K562 (cell line): ENCODE results near the gene TTBK1. TPM values are rescaled to one million over a fixed set of nuclear protein-coding genes. Genes with fewer than 3 reads are reported as not detected.

Source experiments
- ATAC-seq: fragments of 200-7000 bp; cut with Tn5 transposase; 3 replicates; pipeline ENCODE4 v1.9.1; 2020; ENCODE audit warnings: moderate library complexity
- BruUV-seq: library from RNA; stranded (reverse); fragments of 400-500 nt; replicated peaks from 2 replicates; lab custom pipeline; 2021; lab: Mats Ljungman, UMichigan
- CTCF ChIA-PET: fragments of 300-600 bp; formaldehyde crosslinking; extraction: SDS; loops from one replicate; lab custom pipeline; 2021; ENCODE audit warnings: low intra/inter-chr PET ratio; lab: Yijun Ruan, JAX
- POLR2A ChIA-PET: fragments of 300-600, 350-650 bp; sonication (Branson Sonifier 250); formaldehyde crosslinking; extraction: SDS; loops from one replicate; lab custom pipeline; 2021; ENCODE audit warnings: antibody characterized with exemption, inconsistent platforms; lab: Yijun Ruan, JAX
- DNase-seq, 4 experiments: peaks; one replicate each; pipeline versions ENCODE4 v3.0.0 to v3.0.0-alpha.2; 2011 to 2018; ENCODE audit warnings: low spot score in 3 of 4, mixed read lengths in 3 of 4; ENCODE audit errors: extremely low read depth in 1 of 4
- FAIRE-seq: peaks from 2 replicates; lab custom pipeline; 2011; peaks lifted over from hg19 to GRCh38; lab: Jason Lieb, UNC
- H2AFZ ChIP-seq: 2 replicates; pipeline ENCODE4 v1.6.0; 2011; ENCODE audit warnings: low read depth, low read length, control low read depth, inconsistent platforms
- H3K27ac ChIP-seq: fragments of 200-600 bp; 3 replicates; pipeline ENCODE4 v1.8.0; 2011; ENCODE audit warnings: low read depth, mild to moderate bottlenecking, control low read depth, inconsistent platforms, low read length, moderate library complexity, mixed read lengths; ENCODE audit errors: extremely low read depth
- H3K27me3 ChIP-seq, 2 experiments: fragments of 300-600 bp in 1 of 2; 2 replicates in 1 of 2; 3 replicates in 1 of 2; pipeline versions ENCODE4 v1.6.0 to v1.8.0; 2011; ENCODE audit warnings: inconsistent platforms in 2 of 2, low read length in 2 of 2, mild to moderate bottlenecking in 1 of 2, mixed read lengths in 1 of 2, moderate library complexity in 1 of 2; ENCODE audit not compliant: control insufficient read depth in 2 of 2, insufficient read depth in 2 of 2
- H3K36me3 ChIP-seq: fragments of 300-600 bp; 3 replicates; pipeline ENCODE4 v1.8.0; 2011; ENCODE audit warnings: mild to moderate bottlenecking, low read length, inconsistent platforms; ENCODE audit not compliant: control insufficient read depth, insufficient read depth
- H3K4me1 ChIP-seq, 2 experiments: fragments of 200-600 bp in 1 of 2; replicated peaks in 1 of 2; 2 replicates in 1 of 2; 3 replicates in 1 of 2; pipeline versions ENCODE4 v1.5.1 to v1.8.0; 2011; ENCODE audit warnings: inconsistent platforms in 2 of 2, low read length in 2 of 2, mild to moderate bottlenecking in 1 of 2, mixed read lengths in 1 of 2, moderate library complexity in 1 of 2; ENCODE audit not compliant: control insufficient read depth in 2 of 2, insufficient read depth in 2 of 2
- H3K4me2 ChIP-seq: 2 replicates; pipeline ENCODE4 v1.6.1; 2011; ENCODE audit warnings: low read length, control low read depth, inconsistent platforms, mixed read lengths; ENCODE audit not compliant: insufficient read depth
- H3K4me3 ChIP-seq: fragments of 200-600 bp; sonication (generic), shearing (Covaris generic); 2 replicates; pipeline ENCODE4 v1.5.1; 2016; ENCODE audit warnings: control low read depth, inconsistent platforms
- H3K79me2 ChIP-seq: fragments of 200-600 bp; 3 replicates; pipeline ENCODE4 v1.8.0; 2011; ENCODE audit warnings: low read length, inconsistent platforms; ENCODE audit not compliant: control insufficient read depth, insufficient read depth
- H3K9ac ChIP-seq, 2 experiments: 2 replicates each; pipeline versions ENCODE4 v1.6.0 to v1.6.1; 2011; ENCODE audit warnings: low read depth in 2 of 2, low read length in 2 of 2, control low read depth in 1 of 2, inconsistent platforms in 1 of 2, mild to moderate bottlenecking in 1 of 2, mixed read lengths in 1 of 2; ENCODE audit not compliant: insufficient read depth in 1 of 2
- H3K9me1 ChIP-seq: one replicate; pipeline ENCODE4 v1.6.0; 2011; ENCODE audit warnings: inconsistent platforms, mild to moderate bottlenecking, low read length, moderate library complexity; ENCODE audit not compliant: control insufficient read depth, insufficient read depth
- H3K9me3 ChIP-seq: replicated peaks from 2 replicates; pipeline ENCODE4 v1.5.1; 2011; ENCODE audit warnings: low read depth, low read length, inconsistent platforms; ENCODE audit not compliant: control insufficient read depth, insufficient read depth
- H4K20me1 ChIP-seq: replicated peaks from 2 replicates; pipeline ENCODE4 v1.6.1; 2011; ENCODE audit warnings: low read length, inconsistent platforms, mixed read lengths; ENCODE audit not compliant: control insufficient read depth, insufficient read depth
- CTCF ChIP-seq, 3 experiments: IDR thresholded peaks in 2 of 3; conservative IDR thresholded peaks in 1 of 3; 2 replicates each; pipeline ENCODE4 v1.5.1; 2011 to 2012; ENCODE audit warnings: low read length in 3 of 3, mild to moderate bottlenecking in 3 of 3, control low read depth in 2 of 3, improper control_type of control experiment in 1 of 3, inconsistent platforms in 1 of 3, low read depth in 1 of 3, mixed read lengths in 1 of 3, moderate library complexity in 1 of 3; ENCODE audit not compliant: insufficient read depth in 2 of 3
- KDM1A ChIP-seq, 2 experiments: fragments of 450-650 bp; IDR thresholded peaks; 2 replicates each; pipeline ENCODE4 v1.6.1; 2016; ENCODE audit warnings: mild to moderate bottlenecking in 2 of 2
- RAD21 ChIP-seq, 2 experiments: fragments of 250-450 bp in 1 of 2; fragments of 450-650 bp in 1 of 2; sonication (Bioruptor Pico) in 1 of 2; formaldehyde crosslinking in 1 of 2; IDR thresholded peaks in 1 of 2; conservative IDR thresholded peaks in 1 of 2; 2 replicates each; pipeline versions ENCODE4 v1.4.0 to v1.8.0; 2020 to 2022; ENCODE audit warnings: mild to moderate bottlenecking in 2 of 2, moderate library complexity in 1 of 2
- RNF2 ChIP-seq: sonication (generic); IDR thresholded peaks from 2 replicates; pipeline ENCODE4 v1.6.1; 2016
- ZNF592 ChIP-seq: fragments of 450-650 bp; IDR thresholded peaks from 2 replicates; pipeline ENCODE4 v1.6.1; 2017; ENCODE audit warnings: antibody characterized with exemption, mild to moderate bottlenecking
- WGBS: fragments of 100-300 bp; shearing (Covaris generic); methylation state at CpG from one replicate; pipeline ENCODE4 v1.1.6; 2016; ENCODE audit warnings: low coverage, mixed read lengths; ENCODE audit not compliant: insufficient coverage; ENCODE audit errors: missing lambda C conversion rate; 5-methylcytosine and 5-hydroxymethylcytosine counted together
- in situ Hi-C: fragments of 300-500 bp; cut with MboI; formaldehyde crosslinking; loops from 4 replicates; pipeline ENCODE4 v1.15.0; 2018; ENCODE audit warnings: inconsistent platforms, mixed read lengths
- intact Hi-C: fragments of 100-400 bp; cut with micrococcal nuclease; formaldehyde crosslinking; loops from 2 replicates; pipeline ENCODE4 v1.14.2; 2022
- polyA plus RNA-seq, 8 experiments: library from polyadenylated mRNA; depleted of rRNA in 4 of 8; stranded (reverse) in 5 of 8; unstranded in 3 of 8; fragments of >200 nt; fragmentation: Nextera tagmentation in 2 of 8; fragmentation: Illumina TruSeq in 1 of 8; extraction: Ambion mirVana in 2 of 8; extraction: Trizol in 1 of 8; gene quantifications; 2 replicates each; pipeline versions ENCODE4 v1.2.1 to v1.2.3, GENCODE V29; 2011 to 2014; ENCODE audit warnings: inconsistent platforms in 1 of 8, missing spikeins in 1 of 8
- total RNA-seq, 7 experiments: library from RNA; depleted of rRNA in 6 of 7; stranded (reverse); fragments of >200 nt in 6 of 7; fragmentation: Illumina TruSeq in 2 of 7; extraction: Trizol in 2 of 7; gene quantifications; 2 replicates each; pipeline versions ENCODE4 v1.2.1 to v1.2.3, GENCODE V29; 2011 to 2021; ENCODE audit warnings: low replicate concordance in 1 of 7

TTBK1 gene
- total and polyA plus RNA-seq, 9 of the 15 experiments (the other 6 are each of a cell fraction or from before 2014, with no cell fraction given) = not detected

DNA sequence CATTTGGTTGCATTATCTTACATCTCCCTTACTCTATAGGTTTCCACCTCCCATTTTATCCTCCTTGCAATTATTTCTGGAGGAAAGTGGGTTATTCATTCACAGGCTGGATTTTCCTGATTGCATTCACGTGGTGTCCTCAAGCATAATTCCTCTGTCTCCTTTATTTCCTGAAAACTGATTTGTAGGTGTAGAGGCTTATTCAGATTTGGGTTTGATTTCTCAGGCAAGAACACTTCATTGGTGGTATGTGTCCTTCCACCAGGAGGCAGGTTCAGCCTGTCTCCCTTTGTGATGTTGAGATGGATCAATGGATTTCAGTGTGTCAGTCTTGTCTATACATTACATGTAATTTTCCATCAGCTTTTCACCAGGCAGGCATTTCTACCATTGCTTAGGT lies 31.3 kb upstream of the TTBK1 start:
- Histone ChIP-seq H3K79me2 (no peaks in the 10 kb centered on the region), H3K4me1 (peaks cover 0 to 8% of the 10 kb centered on the region in 2 experiments; a peak in 2 of 5 replicates), H3K9me3 (no peaks in the 10 kb centered on the region), H3K4me2 (no peak overlapping the region), H4K20me1 (no peaks in the 10 kb centered on the region), H3K36me3 (no peaks in the 10 kb centered on the region), H3K27ac (no peak overlapping the region), H3K4me3 (no peak overlapping the region), H3K27me3 (no peaks in the 10 kb centered on the region), H3K9me1 (no peaks in the 10 kb centered on the region), H2AFZ (no peak overlapping the region), H3K9ac (no peak overlapping the region)
- CTCF ChIA-PET = no interaction called here
- POLR2A ChIA-PET = interaction anchor here (1.1 to 10.7 kb wide), 4 partner anchors 10 to 31 kb away, joined by 3 to 118 read pairs (median 9); partner anchors contain the start of genes CUL9 and DNPH1
- DNase-seq (no peak), ATAC-seq (peak; percentile 33; the same call in 1 of the 3 replicates), FAIRE-seq (peak; percentile 62)
- 6% methylated on average over 1 of the region's 1 CpG for WGBS
- BruUV-seq = no TSS peak
- in situ Hi-C loops = no loop called here
- intact Hi-C loops = no loop called here
- TF ChIP-seq ZNF592 = no peak
- TF ChIP-seq RNF2 = no peak
- 0 out of 4 replicates have a peak, but pooled peaks of 1 of the 2 experiments have one; percentile 29 for TF ChIP-seq KDM1A (IDR thresholded peaks at IDR 0.05)
- peak in 1 of 2 experiments; percentile 42; a peak in 2 of 4 replicates for TF ChIP-seq RAD21 (CRISPR knock-in tag; conservative IDR thresholded peaks at IDR 0.05 in 1 of 2, IDR thresholded peaks at IDR 0.05 in 1 of 2)
- peak in 2 of 3 experiments; percentile 23 to 29; a peak in 3 of 6 replicates for TF ChIP-seq CTCF (IDR thresholded peaks at IDR 0.05 in 2 of 3, conservative IDR thresholded peaks at IDR 0.05 in 1 of 3; ENCODE audit: insufficient read depth in 2 of 3, low read depth in 1 of 3, low read length in 3 of 3)
